B cell (primary cell): ENCODE measurements around the gene DOCK8.

ENCODE experiments used
- EZH2 ChIP-seq: IDR thresholded peaks from 2 replicates; pipeline ENCODE4 v1.6.1; 2012; ENCODE audit warnings: borderline replicate concordance, low read depth, mild to moderate bottlenecking, moderate library complexity, low read length; ENCODE audit not compliant: insufficient read depth, poor library complexity, severe bottlenecking
- TF ChIP-seq, protein P1 (sequence below): fragments of 200-600 bp; IDR thresholded peaks from one replicate; pipeline ENCODE4 v1.8.0; 2022; ENCODE audit warnings: antibody characterized with exemption, mild to moderate bottlenecking

GRCh38 chr9:268616-269015, 54.0 kb downstream of the DOCK8 start:
- TF ChIP-seq, protein P1, sequence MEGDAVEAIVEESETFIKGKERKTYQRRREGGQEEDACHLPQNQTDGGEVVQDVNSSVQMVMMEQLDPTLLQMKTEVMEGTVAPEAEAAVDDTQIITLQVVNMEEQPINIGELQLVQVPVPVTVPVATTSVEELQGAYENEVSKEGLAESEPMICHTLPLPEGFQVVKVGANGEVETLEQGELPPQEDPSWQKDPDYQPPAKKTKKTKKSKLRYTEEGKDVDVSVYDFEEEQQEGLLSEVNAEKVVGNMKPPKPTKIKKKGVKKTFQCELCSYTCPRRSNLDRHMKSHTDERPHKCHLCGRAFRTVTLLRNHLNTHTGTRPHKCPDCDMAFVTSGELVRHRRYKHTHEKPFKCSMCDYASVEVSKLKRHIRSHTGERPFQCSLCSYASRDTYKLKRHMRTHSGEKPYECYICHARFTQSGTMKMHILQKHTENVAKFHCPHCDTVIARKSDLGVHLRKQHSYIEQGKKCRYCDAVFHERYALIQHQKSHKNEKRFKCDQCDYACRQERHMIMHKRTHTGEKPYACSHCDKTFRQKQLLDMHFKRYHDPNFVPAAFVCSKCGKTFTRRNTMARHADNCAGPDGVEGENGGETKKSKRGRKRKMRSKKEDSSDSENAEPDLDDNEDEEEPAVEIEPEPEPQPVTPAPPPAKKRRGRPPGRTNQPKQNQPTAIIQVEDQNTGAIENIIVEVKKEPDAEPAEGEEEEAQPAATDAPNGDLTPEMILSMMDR = no peak
- TF ChIP-seq EZH2 = no peak
